Esophagus (tissue), 2 donors: ENCODE data around the gene MS4A13. TPM values are rescaled to one million over a fixed set of nuclear protein-coding genes. Genes with fewer than 3 reads are reported as not detected.
"Not testable (repeated sequence)": the region's sequence is repeated elsewhere in the genome, so short reads cannot be mapped to it uniquely, and the experiment has no call there.

ENCODE experiments used
- H3K27ac ChIP-seq, 2 donors: one replicate each; pipeline ENCODE4 v1.5.1; 2013; ENCODE audit warnings: low read depth in 2 of 2, mild to moderate bottlenecking in 2 of 2, inconsistent platforms in 1 of 2, low read length in 1 of 2, moderate library complexity in 1 of 2
- H3K27me3 ChIP-seq, 2 donors: one replicate each; pipeline ENCODE4 v1.6.1; 2013; ENCODE audit warnings: low read length in 2 of 2, control low read depth in 1 of 2, mild to moderate bottlenecking in 1 of 2; ENCODE audit not compliant: insufficient read depth in 2 of 2, control insufficient read depth in 1 of 2
- H3K36me3 ChIP-seq, 2 donors: one replicate each; pipeline ENCODE4 v1.6.1; 2013; ENCODE audit warnings: low read length in 1 of 2; ENCODE audit not compliant: control insufficient read depth in 2 of 2, insufficient read depth in 2 of 2
- H3K4me1 ChIP-seq, 2 donors: one replicate each; pipeline ENCODE4 v1.6.1; 2013; ENCODE audit warnings: low read length in 1 of 2; ENCODE audit not compliant: control insufficient read depth in 2 of 2, insufficient read depth in 2 of 2
- H3K4me3 ChIP-seq, 2 donors: one replicate each; pipeline ENCODE4 v1.5.1; 2013; ENCODE audit warnings: low read length in 2 of 2, mild to moderate bottlenecking in 2 of 2, low read depth in 1 of 2, moderate library complexity in 1 of 2
- H3K9me3 ChIP-seq, 2 donors: one replicate each; pipeline ENCODE4 v1.6.1; 2013; ENCODE audit warnings: mild to moderate bottlenecking in 2 of 2, low read depth in 1 of 2, low read length in 1 of 2, moderate library complexity in 1 of 2; ENCODE audit not compliant: control insufficient read depth in 2 of 2, insufficient read depth in 1 of 2
- WGBS, 2 donors: extraction: QIAGEN DNeasy Blood & Tissue Kit; methylation state at CpG; one replicate each; pipeline ENCODE4 v1.1.7; 2013; 5-methylcytosine and 5-hydroxymethylcytosine counted together
- polyA plus RNA-seq, 2 donors: library from polyadenylated mRNA; stranded (reverse); fragments of 200-250 nt; gene quantifications; one replicate each; pipeline ENCODE4 v1.2.3, GENCODE V29; 2013
- donor health status: healthy with polysubstance abuse.
- donor health status: Bipolar disorder and iron deficiency.

Gene MS4A13
- polyA plus RNA-seq, 2 donors = not detected

DNA sequence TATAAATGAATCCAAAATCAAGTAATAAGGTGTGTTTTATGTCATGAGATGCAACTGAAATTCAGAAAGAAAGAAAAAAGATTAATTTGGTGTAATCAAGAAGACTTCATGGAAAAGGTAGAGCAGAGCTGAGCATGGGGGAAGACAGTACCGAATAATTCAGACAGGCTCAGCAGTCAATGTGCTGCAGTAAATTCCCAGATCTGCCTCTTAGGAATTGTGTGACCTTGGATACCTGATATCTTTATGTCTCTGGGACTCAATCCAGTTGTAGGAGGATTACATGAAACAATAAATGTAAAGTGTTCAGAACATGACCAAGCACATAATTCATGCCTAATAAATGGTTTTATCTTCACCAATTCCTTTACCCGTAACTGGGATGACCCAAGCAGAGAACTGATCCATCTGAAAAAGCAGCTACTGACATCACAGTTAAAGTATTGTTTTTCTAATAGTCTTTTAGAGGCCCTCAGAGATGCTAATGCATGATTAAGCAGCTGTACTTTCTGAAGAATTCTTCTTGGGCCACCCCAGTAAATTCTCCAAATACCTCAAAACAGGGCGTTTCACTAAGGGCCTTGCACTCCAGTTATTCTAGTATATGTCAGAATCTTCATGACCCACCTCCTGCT is 14.8 kb upstream of the MS4A13 start:
- Histone ChIP-seq H3K4me1 (no peaks in the 10 kb centered on the region), H3K36me3 (no peaks in the 10 kb centered on the region), H3K27ac (no peak overlapping the region), H3K9me3 (no peaks in the 10 kb centered on the region), H3K27me3 (no peaks in the 10 kb centered on the region), H3K4me3 (no peak overlapping the region)
- 62 to 65% methylated on average over 3 of the region's 3 CpGs for WGBS, 2 donors

DNA sequence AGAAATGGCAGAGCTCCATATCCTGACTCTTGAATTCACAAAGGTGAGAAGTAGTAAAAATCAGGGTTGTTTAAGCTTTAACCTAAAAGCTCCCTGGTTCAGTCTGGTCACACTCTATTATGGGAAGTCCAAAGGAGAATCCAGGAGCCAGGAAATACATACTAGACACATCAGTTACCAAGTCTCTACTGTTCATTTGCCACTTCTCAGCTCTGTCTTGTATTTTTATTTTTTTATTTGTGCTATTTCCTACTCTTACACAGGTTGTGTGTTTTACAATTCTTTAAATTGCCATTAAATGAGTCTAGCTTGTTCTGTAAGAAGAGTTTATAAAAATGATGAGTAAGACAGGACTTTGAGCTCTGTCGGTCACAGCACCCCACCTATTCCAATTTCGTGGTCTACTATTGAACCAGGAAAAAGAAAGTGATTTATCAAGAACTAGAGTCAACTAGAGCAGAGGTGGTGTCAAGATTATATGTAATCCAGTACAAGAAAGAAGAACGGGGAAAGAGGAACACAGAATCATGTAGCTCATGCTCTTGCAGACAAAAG is 12.9 kb upstream of the MS4A13 start:
- Histone ChIP-seq H3K4me1 (no peaks in the 10 kb centered on the region), H3K9me3 (no peaks in the 10 kb centered on the region), H3K36me3 (no peaks in the 10 kb centered on the region), H3K4me3 (no peak overlapping the region), H3K27me3 (no peaks in the 10 kb centered on the region), H3K27ac (no peak overlapping the region)
- WGBS, 2 donors = 54 to 66% methylated on average over 3 of the region's 3 CpGs

DNA sequence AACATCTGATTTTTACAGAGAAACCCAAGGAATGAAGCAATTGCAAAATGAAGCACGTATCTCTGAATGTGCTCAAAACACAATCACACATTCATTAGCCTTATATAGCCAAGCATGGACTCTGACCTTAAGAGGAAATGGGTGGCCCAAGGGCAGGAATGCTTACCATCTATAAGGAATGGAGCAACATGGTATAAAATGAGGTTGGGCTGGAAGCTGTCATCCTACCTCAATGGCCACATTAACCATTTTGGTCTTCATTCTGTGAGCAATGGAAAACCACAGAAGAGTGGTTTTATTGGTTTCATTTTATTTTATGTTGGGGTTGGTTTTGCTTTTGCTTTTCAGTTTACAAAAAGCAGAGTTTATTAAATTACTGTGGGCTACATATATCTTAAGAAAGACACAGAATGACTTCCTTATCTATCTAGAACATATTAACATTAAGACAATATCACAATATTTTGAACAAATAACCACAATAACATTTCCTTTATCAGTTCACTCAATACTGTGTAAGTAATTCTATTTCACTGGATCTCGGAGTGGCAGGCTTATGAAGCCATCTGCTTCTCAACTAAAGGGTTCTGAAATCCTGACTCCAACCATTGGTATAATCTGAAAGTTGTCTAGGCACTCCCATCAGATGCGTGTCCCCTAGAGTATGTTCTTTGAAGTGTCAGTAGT is 10.8 kb upstream of the MS4A13 start:
- H3K27ac ChIP-seq = no peak overlapping the region
- no peaks in the 10 kb centered on the region for H3K4me1 ChIP-seq
- no peaks in the 10 kb centered on the region for H3K9me3 ChIP-seq
- WGBS, 2 donors = 64 to 72% methylated on average over 3 of the region's 3 CpGs
- H3K27me3 ChIP-seq = no peaks in the 10 kb centered on the region
- H3K4me3 ChIP-seq = no peak overlapping the region
- no peaks in the 10 kb centered on the region for H3K36me3 ChIP-seq

DNA sequence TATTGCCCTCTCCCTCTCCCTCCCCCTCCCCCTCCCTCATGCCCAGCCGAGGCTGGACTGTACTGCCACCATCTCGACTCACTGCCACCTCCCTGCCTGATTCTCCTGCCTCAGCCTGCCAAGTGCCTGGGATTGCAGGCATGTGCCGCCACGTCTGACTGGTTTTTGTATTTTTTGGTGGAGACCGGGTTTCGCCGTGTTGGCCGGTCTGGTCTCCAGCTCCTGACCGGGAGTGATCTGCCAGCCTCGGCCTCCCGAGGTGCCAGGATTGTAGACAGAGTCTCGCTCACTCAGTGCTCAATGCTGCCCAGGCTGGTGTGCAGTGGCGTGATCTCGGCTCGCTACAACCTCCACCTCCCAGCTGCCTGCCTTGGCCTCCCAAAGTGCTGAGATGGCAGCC is 5.6 kb upstream of the MS4A13 start:
- 77% methylated on average over 15 of the region's 15 CpGs for WGBS, 2 donors
- not testable (repeated sequence) for H3K27ac ChIP-seq, H3K4me3 ChIP-seq, H3K9me3 ChIP-seq, H3K36me3 ChIP-seq, H3K4me1 ChIP-seq, H3K27me3 ChIP-seq

DNA sequence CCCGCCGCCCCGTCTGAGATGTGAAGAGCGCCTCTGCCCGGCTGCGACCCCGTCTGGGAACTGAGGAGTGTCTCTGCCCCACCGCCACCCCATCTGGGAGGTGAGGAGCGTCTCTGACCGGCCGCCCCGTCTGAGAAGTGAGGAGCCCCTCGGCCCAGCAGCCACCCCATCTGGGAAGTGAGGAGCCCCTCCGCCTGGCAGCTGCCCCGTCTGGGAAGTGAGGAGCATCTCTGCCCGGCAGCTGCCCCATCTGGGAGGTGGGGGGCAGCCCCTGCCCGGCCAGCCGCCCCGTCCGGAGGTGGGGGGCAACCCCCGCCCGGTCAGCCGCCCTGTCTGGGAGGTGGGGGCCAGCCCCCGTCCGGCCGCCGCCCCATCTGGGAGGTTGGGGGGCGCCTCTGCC is 5.0 kb upstream of the MS4A13 start:
- not testable (repeated sequence) for H3K9me3 ChIP-seq, H3K27ac ChIP-seq, H3K36me3 ChIP-seq, H3K4me1 ChIP-seq, H3K4me3 ChIP-seq, H3K27me3 ChIP-seq
- 90 to 91% methylated on average over 19 to 28 of the region's 28 CpGs for WGBS, 2 donors

DNA sequence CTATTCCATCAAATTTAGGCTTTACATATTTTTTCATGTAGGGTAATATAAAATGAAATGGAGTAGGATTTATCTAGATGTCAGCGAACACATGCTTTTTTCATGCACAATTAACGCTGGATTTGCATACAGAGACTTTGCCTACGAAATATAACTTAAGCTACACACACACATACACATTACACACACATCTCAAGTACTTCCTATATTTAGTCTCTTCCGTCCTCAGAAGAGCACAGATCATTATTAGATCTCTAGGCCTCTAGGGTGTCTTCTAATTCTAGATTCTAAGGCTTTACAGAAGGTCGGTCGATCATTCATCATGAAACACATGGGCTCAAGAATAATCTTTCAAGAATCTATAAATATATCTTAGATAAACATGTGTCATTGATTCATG is 3.8 kb upstream of the MS4A13 start:
- no peaks in the 10 kb centered on the region for H3K27me3 ChIP-seq
- no peaks in the 10 kb centered on the region for H3K4me1 ChIP-seq
- H3K4me3 ChIP-seq = no peak overlapping the region
- WGBS, 2 donors = 54 to 63% methylated on average over 6 of the region's 6 CpGs
- H3K36me3 ChIP-seq = no peaks in the 10 kb centered on the region
- H3K9me3 ChIP-seq = no peaks in the 10 kb centered on the region
- H3K27ac ChIP-seq = no peak overlapping the region

DNA sequence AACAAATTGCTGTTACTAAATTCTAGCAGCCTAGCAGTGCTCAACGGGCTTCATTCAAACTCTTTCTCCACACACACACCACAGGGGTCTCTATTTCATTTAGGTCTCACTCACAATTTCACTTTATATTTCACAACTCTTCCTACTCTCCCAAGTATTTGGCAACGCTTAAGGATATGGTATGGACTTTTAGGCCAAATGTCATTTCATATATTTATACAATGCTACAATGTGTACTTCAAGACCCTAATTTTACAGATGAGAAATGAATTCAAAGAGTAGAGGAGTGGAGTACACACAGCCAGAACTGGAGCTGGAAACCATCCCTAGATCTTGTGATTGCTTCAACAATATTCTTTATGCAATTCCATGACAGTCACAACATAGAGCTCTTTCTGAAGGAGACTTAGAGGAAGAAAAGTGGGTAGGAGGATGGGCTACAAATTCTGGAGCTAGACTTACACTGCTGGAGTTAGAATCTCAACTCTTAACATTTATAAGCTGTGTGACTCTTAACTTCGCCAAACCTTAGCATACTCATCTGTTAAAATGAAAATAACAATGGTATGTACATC is 2.5 kb upstream of the MS4A13 start:
- WGBS, 2 donors = 59 to 64% methylated on average over 3 of the region's 3 CpGs
- Histone ChIP-seq H3K9me3 (no peaks in the 10 kb centered on the region), H3K27me3 (no peaks in the 10 kb centered on the region), H3K4me3 (no peak overlapping the region), H3K27ac (no peak overlapping the region), H3K4me1 (no peaks in the 10 kb centered on the region), H3K36me3 (no peaks in the 10 kb centered on the region)

DNA sequence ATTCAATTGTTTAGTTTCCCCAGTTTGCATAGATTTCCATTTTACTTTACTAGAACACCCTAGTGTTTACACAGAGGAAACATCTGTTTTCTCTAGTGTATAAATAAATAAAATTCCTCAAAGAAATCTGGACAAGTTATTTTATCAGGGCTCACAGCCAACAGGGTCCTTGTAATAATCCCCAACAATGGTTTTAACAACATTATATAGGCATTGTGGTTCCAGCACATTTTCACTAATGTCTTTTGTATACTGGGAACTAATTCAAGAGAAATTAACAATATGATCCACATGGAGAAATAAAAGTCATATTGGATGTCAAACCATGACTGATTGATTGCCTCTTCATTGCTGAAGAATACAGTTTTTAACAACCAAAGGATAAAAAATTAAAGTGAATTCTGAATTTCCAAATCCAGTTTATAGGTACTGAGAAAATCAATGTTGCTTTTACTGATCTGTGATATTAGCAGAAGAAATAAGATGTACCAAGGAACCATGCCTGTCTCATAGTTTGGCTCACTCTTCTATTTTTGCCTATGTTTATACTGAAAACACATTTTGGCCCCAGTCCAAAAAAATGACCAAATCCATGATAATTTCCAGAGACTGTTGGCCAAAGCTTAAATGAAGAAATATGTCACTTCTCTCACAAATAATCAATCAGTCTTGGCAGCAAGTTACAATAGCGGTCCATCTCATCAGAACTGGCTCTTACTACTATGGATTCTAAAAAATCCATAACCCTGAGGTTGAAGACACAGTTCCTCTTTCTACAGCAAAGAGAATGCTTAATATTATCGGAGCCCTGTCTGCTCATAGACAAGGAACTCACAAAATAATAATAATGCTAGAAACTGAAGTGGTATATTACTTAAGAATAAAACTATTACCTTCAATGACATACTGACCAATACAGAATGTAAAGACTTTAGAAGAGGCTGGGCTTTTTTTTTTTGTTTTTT is 1.4 kb upstream of the MS4A13 start:
- WGBS, 2 donors = 56 to 61% methylated on average over 2 of the region's 2 CpGs
- H3K4me1 ChIP-seq = no peaks in the 10 kb centered on the region
- no peaks in the 10 kb centered on the region for H3K36me3 ChIP-seq
- no peaks in the 10 kb centered on the region for H3K9me3 ChIP-seq
- no peaks in the 10 kb centered on the region for H3K27me3 ChIP-seq
- no peak overlapping the region for H3K27ac ChIP-seq
- H3K4me3 ChIP-seq = no peak overlapping the region

DNA sequence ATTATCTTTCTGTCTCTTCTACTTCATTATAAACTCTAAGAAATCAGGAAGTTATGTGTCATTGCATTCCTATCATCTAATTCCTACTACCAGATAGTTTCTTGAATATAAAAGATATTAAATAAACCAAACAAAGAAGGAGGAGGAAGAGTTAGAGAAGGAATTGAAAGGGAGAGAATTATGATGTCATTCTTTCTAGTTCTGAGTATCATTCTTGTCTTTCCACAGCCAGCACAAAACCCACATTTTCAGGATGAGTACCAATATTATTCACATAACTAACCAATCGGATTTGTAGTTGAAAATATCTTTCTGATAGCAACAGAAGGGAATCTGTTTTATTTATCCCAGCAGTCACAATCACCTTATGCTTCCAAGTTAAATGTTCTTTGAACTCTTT is 13.3 kb downstream of the MS4A13 start:
- H3K9me3 ChIP-seq = no peaks in the 10 kb centered on the region
- no peaks in the 10 kb centered on the region for H3K4me1 ChIP-seq
- no peaks in the 10 kb centered on the region for H3K36me3 ChIP-seq
- no peak overlapping the region for H3K27ac ChIP-seq
- 55 to 57% methylated on average over 1 of the region's 1 CpG for WGBS, 2 donors
- H3K4me3 ChIP-seq = no peak overlapping the region
- H3K27me3 ChIP-seq = no peaks in the 10 kb centered on the region
